GM19023 (cell line): ENCODE measurements around the gene PRPF40B.
A peak's percentile ranks its signal among the peaks of the same experiment; 100 is the strongest.
"Not testable (repeated sequence)": the region's sequence is repeated elsewhere in the genome, so short reads cannot be mapped to it uniquely, and the experiment has no call there.

Experiments
- ATAC-seq: cut with Tn5 transposase; IDR thresholded peaks from one replicate; pipeline ENCODE4 v1.9.1; 2021; ENCODE audit warnings: mild to moderate bottlenecking, moderate library complexity; ENCODE audit not compliant: unreplicated experiment

PRPF40B gene

GRCh38 chr12:49623142-49623904, at the start of gene PRPF40B:
Gene PRPF40B, plus strand, starts transcription at chr12:49623561. Its CDS starts 30 bp downstream, at chr12:49623591.
- peak; percentile 81 for ATAC-seq

- no peak for ATAC-seq
Observed at GRCh38 chr12:49577589-49578315, 45.6 kb upstream of the PRPF40B start.

GRCh38 chr12:49578471-49579112, 44.8 kb upstream of the PRPF40B start:
- ATAC-seq, result no peak

GRCh38 chr12:49580572-49581535, 42.5 kb upstream of the PRPF40B start:
- ATAC-seq, result no peak

GRCh38 chr12:49582201-49582600, 41.2 kb upstream of the PRPF40B start:
- ATAC-seq, result no peak

GRCh38 chr12:49582850-49583249, 40.5 kb upstream of the PRPF40B start:
- no peak for ATAC-seq

- no peak for ATAC-seq
Observed at GRCh38 chr12:49583366-49584094, 39.8 kb upstream of the PRPF40B start.

- ATAC-seq, result no peak
Observed at GRCh38 chr12:49584591-49584990, 38.8 kb upstream of the PRPF40B start.

- no peak for ATAC-seq
Observed at GRCh38 chr12:49585477-49586459, 37.6 kb upstream of the PRPF40B start.

- no peak for ATAC-seq
Observed at GRCh38 chr12:49587174-49587908, 36.0 kb upstream of the PRPF40B start.

GRCh38 chr12:49588281-49588680, 35.1 kb upstream of the PRPF40B start:
- ATAC-seq, result no peak

GRCh38 chr12:49588721-49589516, 34.4 kb upstream of the PRPF40B start:
- no peak for ATAC-seq

GRCh38 chr12:49598527-49598926, 24.8 kb upstream of the PRPF40B start:
- ATAC-seq, result no peak

GRCh38 chr12:49599961-49600360, 23.4 kb upstream of the PRPF40B start:
- ATAC-seq, result no peak

GRCh38 chr12:49603721-49604120, 19.6 kb upstream of the PRPF40B start:
- no peak for ATAC-seq

- no peak for ATAC-seq
Observed at GRCh38 chr12:49604856-49605255, 18.5 kb upstream of the PRPF40B start.

- not testable (repeated sequence) for ATAC-seq
Observed at GRCh38 chr12:49605539-49605938, 17.8 kb upstream of the PRPF40B start, which contains the start of gene FAM186B. Gene FAM186B, minus strand, starts transcription at chr12:49605639. Its CDS starts 162 bp downstream, at chr12:49605477.
